ENCODE measurements around the gene ICA1.

Gene ICA1

GRCh38 chr7:8217200-8218068 is 44.5 kb downstream of the ICA1 start:
- DNase-seq (ENCODE audit: insufficient read length) = no peak
- peak; percentile 91 for FAIRE-seq
- TF ChIP-seq TAF1 (IDR thresholded peaks at IDR 0.05; ENCODE audit: borderline replicate concordance, low read depth, low read length) = no peak
- no peak for TF ChIP-seq POLR2A (IDR thresholded peaks at IDR 0.05; ENCODE audit: low read depth, low read length)
- TF ChIP-seq POLR2AphosphoS5 (IDR thresholded peaks at IDR 0.05; ENCODE audit: low read depth, low read length) = no peak

GRCh38 chr7:8216334-8216690 is 45.7 kb downstream of the ICA1 start:
- no peak for DNase-seq (ENCODE audit: insufficient read length)
- FAIRE-seq = no peak
- no peak for TF ChIP-seq TAF1 (IDR thresholded peaks at IDR 0.05; ENCODE audit: borderline replicate concordance, low read depth, low read length)
- no peak for TF ChIP-seq POLR2A (IDR thresholded peaks at IDR 0.05; ENCODE audit: low read depth, low read length)
- TF ChIP-seq POLR2AphosphoS5 (IDR thresholded peaks at IDR 0.05; ENCODE audit: low read depth, low read length) = no peak

- TF ChIP-seq TAF1 (IDR thresholded peaks at IDR 0.05; ENCODE audit: borderline replicate concordance, low read depth, low read length) = no peak
- TF ChIP-seq POLR2A (IDR thresholded peaks at IDR 0.05; ENCODE audit: low read depth, low read length) = no peak
- no peak for TF ChIP-seq POLR2AphosphoS5 (IDR thresholded peaks at IDR 0.05; ENCODE audit: low read depth, low read length)
- FAIRE-seq (no peak), DNase-seq (ENCODE audit: insufficient read length) (no peak)
Observed at GRCh38 chr7:8215648-8216333, 46.2 kb downstream of the ICA1 start.

GRCh38 chr7:8214244-8214824 is 47.6 kb downstream of the ICA1 start:
- FAIRE-seq (no peak), DNase-seq (ENCODE audit: insufficient read length) (no peak)
- TF ChIP-seq POLR2A (IDR thresholded peaks at IDR 0.05; ENCODE audit: low read depth, low read length) (no peak), POLR2AphosphoS5 (IDR thresholded peaks at IDR 0.05; ENCODE audit: low read depth, low read length) (no peak), TAF1 (IDR thresholded peaks at IDR 0.05; ENCODE audit: borderline replicate concordance, low read depth, low read length) (no peak)

GRCh38 chr7:8213381-8213780 is 48.6 kb downstream of the ICA1 start:
- DNase-seq (ENCODE audit: insufficient read length) = no peak

GRCh38 chr7:8212638-8213037 is 49.3 kb downstream of the ICA1 start:
- TF ChIP-seq TAF1 (IDR thresholded peaks at IDR 0.05; ENCODE audit: borderline replicate concordance, low read depth, low read length) = no peak
- no peak for TF ChIP-seq POLR2AphosphoS5 (IDR thresholded peaks at IDR 0.05; ENCODE audit: low read depth, low read length)
- no peak for TF ChIP-seq POLR2A (IDR thresholded peaks at IDR 0.05; ENCODE audit: low read depth, low read length)

More at GRCh38 chr7:8213381-8213780, 48.6 kb downstream of the ICA1 start:
- no peak for TF ChIP-seq POLR2A (IDR thresholded peaks at IDR 0.05; ENCODE audit: low read depth, low read length)
- no peak for TF ChIP-seq TAF1 (IDR thresholded peaks at IDR 0.05; ENCODE audit: borderline replicate concordance, low read depth, low read length)
- TF ChIP-seq POLR2AphosphoS5 (IDR thresholded peaks at IDR 0.05; ENCODE audit: low read depth, low read length) = no peak
- no peak for FAIRE-seq

GRCh38 chr7:8211725-8212096 is 50.3 kb downstream of the ICA1 start:
- TF ChIP-seq POLR2A (IDR thresholded peaks at IDR 0.05; ENCODE audit: low read depth, low read length) (no peak), POLR2AphosphoS5 (IDR thresholded peaks at IDR 0.05; ENCODE audit: low read depth, low read length) (no peak), TAF1 (IDR thresholded peaks at IDR 0.05; ENCODE audit: borderline replicate concordance, low read depth, low read length) (no peak)
- no peak for FAIRE-seq
- no peak for DNase-seq (ENCODE audit: insufficient read length)

More at GRCh38 chr7:8212638-8213037, 49.3 kb downstream of the ICA1 start:
- FAIRE-seq (no peak), DNase-seq (ENCODE audit: insufficient read length) (no peak)

- no peak for TF ChIP-seq POLR2AphosphoS5 (IDR thresholded peaks at IDR 0.05; ENCODE audit: low read depth, low read length)
- no peak for FAIRE-seq
- DNase-seq (ENCODE audit: insufficient read length) = no peak
Observed at GRCh38 chr7:8210845-8211724, 50.9 kb downstream of the ICA1 start.

- TF ChIP-seq POLR2AphosphoS5 (IDR thresholded peaks at IDR 0.05; ENCODE audit: low read depth, low read length) = no peak
- FAIRE-seq = no peak
- no peak for DNase-seq (ENCODE audit: insufficient read length)
Observed at GRCh38 chr7:8209353-8209752, 52.6 kb downstream of the ICA1 start.

- DNase-seq (ENCODE audit: insufficient read length) (no peak), FAIRE-seq (peak; percentile 9)
- no peak for TF ChIP-seq POLR2AphosphoS5 (IDR thresholded peaks at IDR 0.05; ENCODE audit: low read depth, low read length)
- no peak for TF ChIP-seq TAF1 (IDR thresholded peaks at IDR 0.05; ENCODE audit: borderline replicate concordance, low read depth, low read length)
- no peak for TF ChIP-seq POLR2A (IDR thresholded peaks at IDR 0.05; ENCODE audit: low read depth, low read length)
Observed at GRCh38 chr7:8208816-8209215, 53.2 kb downstream of the ICA1 start.

- no peak for DNase-seq (ENCODE audit: insufficient read length)
- TF ChIP-seq POLR2A (IDR thresholded peaks at IDR 0.05; ENCODE audit: low read depth, low read length) (no peak), TAF1 (IDR thresholded peaks at IDR 0.05; ENCODE audit: borderline replicate concordance, low read depth, low read length) (no peak), POLR2AphosphoS5 (IDR thresholded peaks at IDR 0.05; ENCODE audit: low read depth, low read length) (no peak)
- FAIRE-seq = no peak
Observed at GRCh38 chr7:8206956-8207355, 55.0 kb downstream of the ICA1 start.

Measured in GM12892 (cell line).